GM19193 (cell line): ENCODE data around the gene TDRD3.

ENCODE experiments used
- POLR2A ChIP-seq: IDR thresholded peaks from 4 replicates; pipeline ENCODE4 v1.6.1; 2011; ENCODE audit not compliant: insufficient read depth, insufficient read length; ENCODE audit errors: extremely low read depth

The TDRD3 gene

DNA sequence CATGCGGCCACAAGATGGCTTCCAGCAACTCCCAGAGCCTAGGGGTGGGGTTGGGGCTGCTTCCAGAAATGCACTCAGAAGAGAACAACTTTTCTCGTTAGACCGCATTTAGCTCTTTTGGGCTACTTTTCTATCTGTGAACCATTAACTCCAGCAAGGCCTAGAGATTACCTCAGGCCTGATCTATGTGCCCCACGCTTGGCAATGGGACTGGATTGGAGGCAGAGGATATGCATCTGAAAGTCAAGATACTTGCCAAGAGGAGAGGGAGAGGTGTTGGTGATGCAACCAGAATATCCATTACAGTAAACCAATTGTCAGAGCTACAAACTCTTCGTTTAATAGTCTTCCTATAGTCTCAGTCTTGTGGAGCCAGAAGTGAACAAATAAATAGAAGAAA, 177.7 kb downstream of the TDRD3 start:
- TF ChIP-seq POLR2A = no peak

DNA sequence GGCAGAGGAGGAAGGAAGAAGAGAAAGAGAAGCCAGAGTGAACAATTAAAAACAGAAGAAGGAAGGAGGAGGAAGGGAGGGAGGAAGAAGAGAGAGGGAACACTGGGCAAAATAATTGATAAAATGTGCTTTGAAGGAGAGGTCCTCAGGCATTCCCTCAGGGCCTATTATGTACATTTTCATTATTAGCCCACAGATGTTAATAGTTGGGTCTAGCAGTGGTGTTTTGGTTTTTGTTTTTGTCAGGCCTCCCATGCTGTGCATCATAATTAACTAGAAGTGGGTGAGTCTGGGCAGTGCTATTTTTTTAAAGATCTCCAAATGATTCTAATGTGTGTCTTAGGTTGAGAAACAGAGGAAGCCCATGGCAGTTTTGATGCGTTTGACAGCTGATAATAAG, 178.1 kb downstream of the TDRD3 start:
- no peak for TF ChIP-seq POLR2A

- no peak for TF ChIP-seq POLR2A
Measured at GRCh38 chr13:60577761-60578160, 180.7 kb downstream of the TDRD3 start.

GRCh38 chr13:60583196-60583888, 186.3 kb downstream of the TDRD3 start:
- no peak for TF ChIP-seq POLR2A

GRCh38 chr13:60583911-60584753, 187.1 kb downstream of the TDRD3 start:
- TF ChIP-seq POLR2A = no peak

- no peak for TF ChIP-seq POLR2A
Measured at GRCh38 chr13:60584976-60585375, 188.0 kb downstream of the TDRD3 start.

DNA sequence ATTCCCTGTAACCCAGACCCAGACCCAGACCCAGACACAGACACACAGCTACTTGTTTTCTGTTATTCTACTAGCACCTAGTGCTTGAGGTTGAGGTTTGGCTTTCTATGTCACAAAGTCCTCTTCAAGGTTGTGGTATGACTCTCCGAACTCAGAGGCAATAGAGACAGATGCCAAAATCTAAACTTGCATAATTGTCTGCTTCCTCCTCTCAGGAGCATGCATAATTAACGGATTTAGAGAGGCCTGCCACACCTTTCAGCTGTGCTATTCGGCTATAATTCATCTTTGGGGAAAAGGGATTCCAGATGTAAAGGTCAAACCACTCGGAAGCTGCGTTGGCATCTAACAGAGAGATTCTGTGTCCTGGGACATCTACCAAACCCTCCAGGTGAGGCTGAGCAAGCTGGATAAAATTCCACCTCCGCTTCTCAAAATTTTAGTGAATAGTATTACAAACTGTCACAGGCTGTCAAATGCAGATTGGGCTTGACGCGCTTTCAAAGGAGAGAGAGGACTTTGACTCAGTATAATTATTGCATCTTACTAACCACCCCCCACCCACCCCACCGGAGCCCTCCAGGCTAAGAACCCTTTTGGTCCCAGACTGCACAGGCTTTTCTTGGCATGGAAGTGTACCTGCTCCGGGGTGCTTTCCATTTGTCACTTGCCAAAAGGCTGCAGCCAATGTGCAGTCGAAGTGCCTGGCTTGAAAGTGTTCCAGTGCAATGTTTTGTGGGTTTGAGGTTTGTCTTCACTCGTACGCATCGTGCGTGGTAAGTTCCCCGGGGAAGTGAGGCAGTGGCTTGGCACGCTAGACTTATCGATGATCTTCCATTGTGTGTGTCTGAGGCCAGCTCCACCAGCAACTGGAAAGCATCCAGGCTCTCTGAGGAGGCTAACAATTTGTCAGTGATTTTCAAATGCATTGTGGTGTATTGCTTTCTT, 194.1 kb downstream of the TDRD3 start:
- TF ChIP-seq POLR2A = no peak

- TF ChIP-seq POLR2A = no peak
Measured at GRCh38 chr13:60603049-60603448, 206.0 kb downstream of the TDRD3 start.

DNA sequence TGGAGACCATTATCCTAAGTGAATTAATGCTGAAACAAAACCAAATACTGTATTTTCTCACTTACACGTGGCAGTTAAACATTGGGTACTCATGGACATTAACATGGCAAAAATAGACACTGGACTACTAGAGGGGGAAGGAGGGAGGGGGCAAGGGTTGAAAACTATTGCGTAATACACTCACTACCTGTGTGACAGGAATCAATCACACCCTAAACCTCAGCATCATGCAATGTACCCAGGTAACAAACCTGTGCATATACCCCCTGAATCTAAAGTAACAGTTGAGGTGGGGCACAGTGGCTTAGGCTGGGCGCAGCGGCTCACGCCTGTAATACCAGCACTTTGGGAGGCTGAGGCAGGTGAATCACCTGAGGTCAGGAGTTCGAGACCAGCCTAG, 207.0 kb downstream of the TDRD3 start:
- no peak for TF ChIP-seq POLR2A

DNA sequence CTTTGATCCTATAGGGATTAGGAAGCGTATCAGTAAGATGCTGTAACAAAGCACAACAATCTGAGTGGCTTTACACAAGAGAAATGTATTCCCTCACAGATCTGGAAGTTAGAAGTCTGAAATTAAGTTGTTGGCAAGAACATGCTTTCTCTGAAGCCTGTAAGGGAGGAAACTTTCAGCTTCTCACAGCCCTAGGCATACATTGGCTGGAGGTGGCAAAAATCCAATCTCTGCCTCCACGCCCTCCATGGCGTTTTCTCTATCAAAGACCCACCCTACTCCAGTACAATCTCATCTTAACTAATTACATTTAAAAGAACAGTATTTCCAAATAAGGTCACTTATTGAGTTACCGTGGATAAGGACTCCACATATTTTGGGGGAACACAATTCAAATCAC, 211.9 kb downstream of the TDRD3 start:
- TF ChIP-seq POLR2A = no peak

- TF ChIP-seq POLR2A = no peak
Measured at GRCh38 chr13:60611523-60611922, 214.5 kb downstream of the TDRD3 start.

DNA sequence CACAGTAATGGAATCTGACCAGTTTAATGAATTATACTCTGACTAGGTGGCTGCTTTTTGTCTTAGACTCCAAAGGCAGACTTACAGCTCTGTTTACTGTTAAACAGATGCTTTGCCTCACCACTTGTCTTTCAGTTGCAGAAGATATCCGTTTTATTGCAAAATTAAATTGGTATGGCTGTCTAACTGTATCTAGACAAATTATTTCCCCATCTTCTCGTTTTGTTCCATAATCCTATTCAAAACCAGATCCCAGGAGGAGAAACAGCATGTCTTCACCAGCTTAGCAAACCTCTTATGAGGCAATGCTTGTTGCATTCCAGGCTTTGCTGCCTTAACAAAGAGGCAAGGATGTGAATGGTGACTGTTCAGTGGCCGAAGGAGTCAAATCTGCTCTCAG, 215.6 kb downstream of the TDRD3 start:
- no peak for TF ChIP-seq POLR2A

- TF ChIP-seq POLR2A = no peak
Measured at GRCh38 chr13:60613080-60613479, 216.1 kb downstream of the TDRD3 start.

- no peak for TF ChIP-seq POLR2A
Measured at GRCh38 chr13:60617991-60618733, 221.1 kb downstream of the TDRD3 start.
